Measurements from ENCODE around the gene DAGLA. TPM values are rescaled to one million over a fixed set of nuclear protein-coding genes. Genes with fewer than 3 reads are reported as not detected.

Gene DAGLA
- total RNA-seq, 3 donors from 2014 or later (not counting 1 experiment from before 2014, with no cell fraction given): 0.18 to 0.48 (median 0.38) TPM

- Mint-ChIP-seq H3K4me1 (peaks cover 7 to 11% of the 10 kb centered on the region in 2 donors), H3K4me3 (no peak overlapping the region), H3K27ac (no peak overlapping the region), H3K36me3 (no peaks in the 10 kb centered on the region), H3K27me3 (ENCODE audit: low read depth in 2 of 2) (peaks cover 5 to 8% of the 10 kb centered on the region in 2 donors), H3K9me3 (no peaks in the 10 kb centered on the region)
- TF ChIP-seq CTCF (IDR thresholded peaks at IDR 0.05): no peak
- no peaks in the 10 kb centered on the region for H3K9me3 ChIP-seq (ENCODE audit: control insufficient read depth, insufficient read depth, low read length)
- peaks cover 7% of the 10 kb centered on the region for H3K4me1 ChIP-seq (ENCODE audit: control insufficient read depth, insufficient read depth, low read length)
- DNase-seq (no peak), ATAC-seq (no peak)
- WGBS (ENCODE audit: insufficient coverage): 84% methylated on average over 13 of the region's 13 CpGs
- no peaks in the 10 kb centered on the region for H3K27me3 ChIP-seq (ENCODE audit: control insufficient read depth, insufficient read depth, low read length)
- no peak overlapping the region for H3K27ac ChIP-seq (ENCODE audit: low read length)
- intact Hi-C loops (cut with micrococcal nuclease): loop anchor here (5.0 kb wide), 1 partner anchor 253 kb away; no protein-coding TSS in a partner anchor
- H3K4me3 ChIP-seq (ENCODE audit: low read length): no peak overlapping the region
- no peaks in the 10 kb centered on the region for H3K36me3 ChIP-seq (ENCODE audit: control insufficient read depth, insufficient read depth, low read length)
These were observed 50.2 kb downstream of the DAGLA start for GRCh38 chr11:61730240-61730994.

- no peak for ATAC-seq
- Histone ChIP-seq H3K36me3 (ENCODE audit: control insufficient read depth, insufficient read depth, low read length) (no peaks in the 10 kb centered on the region), H3K4me1 (ENCODE audit: control insufficient read depth, insufficient read depth, low read length) (peaks cover 7% of the 10 kb centered on the region), H3K4me3 (ENCODE audit: low read length) (no peak overlapping the region), H3K27ac (ENCODE audit: low read length) (no peak overlapping the region), H3K27me3 (ENCODE audit: control insufficient read depth, insufficient read depth, low read length) (no peaks in the 10 kb centered on the region), H3K9me3 (ENCODE audit: control insufficient read depth, insufficient read depth, low read length) (no peaks in the 10 kb centered on the region)
- WGBS (ENCODE audit: insufficient coverage): 88% methylated on average over 17 of the region's 19 CpGs
- Mint-ChIP-seq H3K4me1 (peaks cover 7 to 11% of the 10 kb centered on the region in 2 donors), H3K27ac (no peak overlapping the region), H3K27me3 (ENCODE audit: low read depth in 2 of 2) (peaks cover 5 to 8% of the 10 kb centered on the region in 2 donors), H3K9me3 (no peaks in the 10 kb centered on the region), H3K4me3 (no peak overlapping the region), H3K36me3 (no peaks in the 10 kb centered on the region)
- no peak for DNase-seq
- no peak for TF ChIP-seq CTCF (IDR thresholded peaks at IDR 0.05)
- intact Hi-C loops (cut with micrococcal nuclease): loop anchor here (5.0 kb wide), 1 partner anchor 254 kb away; no protein-coding TSS in a partner anchor
These were observed 51.2 kb downstream of the DAGLA start for GRCh38 chr11:61731211-61731951.

DNA sequence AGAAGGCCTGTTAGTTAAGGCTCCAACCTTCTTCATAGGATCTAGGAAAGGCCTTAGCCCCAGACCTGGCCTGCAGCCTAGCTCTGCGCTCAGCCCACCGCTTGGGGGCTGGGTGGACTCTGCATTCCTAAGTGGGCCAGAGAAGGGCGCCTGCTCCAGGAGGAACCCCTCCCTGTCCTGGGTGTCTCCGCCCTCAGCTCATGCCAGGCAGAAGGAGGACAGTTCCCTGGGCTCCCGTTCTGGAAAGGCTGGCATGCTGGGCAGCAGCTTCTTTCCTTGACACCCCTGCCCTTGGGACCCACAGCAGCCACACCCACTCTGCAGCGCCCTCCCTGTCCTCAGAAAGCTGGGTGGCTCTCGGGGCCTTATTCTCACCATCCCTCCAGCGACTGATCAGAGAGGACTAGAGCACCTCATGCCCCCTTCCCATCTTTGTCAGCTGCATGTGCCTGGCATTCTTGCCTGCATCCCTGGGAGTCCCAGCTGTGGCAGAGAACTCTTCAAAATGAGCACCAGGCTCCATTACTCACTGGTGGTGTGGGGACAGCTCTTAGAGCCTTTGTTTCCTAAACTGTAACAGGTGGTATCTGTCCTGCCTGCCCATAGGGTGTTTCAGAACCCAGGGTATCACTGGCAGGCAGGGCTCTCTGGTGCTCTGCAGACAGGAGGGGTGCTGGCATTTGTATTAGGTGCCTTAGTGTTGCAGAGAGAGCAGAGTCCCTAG lies 51.9 kb downstream of the DAGLA start:
- no peak for ATAC-seq
- Mint-ChIP-seq H3K27ac (no peak overlapping the region), H3K4me1 (peaks cover 7 to 11% of the 10 kb centered on the region in 2 donors), H3K4me3 (no peak overlapping the region), H3K36me3 (no peaks in the 10 kb centered on the region), H3K27me3 (ENCODE audit: low read depth in 2 of 2) (peaks cover 5 to 8% of the 10 kb centered on the region in 2 donors), H3K9me3 (no peaks in the 10 kb centered on the region)
- no peak for DNase-seq
- peaks cover 7% of the 10 kb centered on the region for H3K4me1 ChIP-seq (ENCODE audit: control insufficient read depth, insufficient read depth, low read length)
- intact Hi-C loops (cut with micrococcal nuclease): loop anchor here (5.0 kb wide), 1 partner anchor 255 kb away; no protein-coding TSS in a partner anchor
- TF ChIP-seq CTCF (IDR thresholded peaks at IDR 0.05): no peak
- no peak overlapping the region for H3K4me3 ChIP-seq (ENCODE audit: low read length)
- no peaks in the 10 kb centered on the region for H3K36me3 ChIP-seq (ENCODE audit: control insufficient read depth, insufficient read depth, low read length)
- no peaks in the 10 kb centered on the region for H3K27me3 ChIP-seq (ENCODE audit: control insufficient read depth, insufficient read depth, low read length)
- H3K27ac ChIP-seq (ENCODE audit: low read length): no peak overlapping the region
- no peaks in the 10 kb centered on the region for H3K9me3 ChIP-seq (ENCODE audit: control insufficient read depth, insufficient read depth, low read length)
- 87% methylated on average over 8 of the region's 8 CpGs for WGBS (ENCODE audit: insufficient coverage)

All from natural killer cell (primary cell).